GDM1 (cell line): ENCODE results near the gene PNPLA3.
"Not testable (repeated sequence)": the region's sequence is repeated elsewhere in the genome, so short reads cannot be mapped to it uniquely, and the experiment has no call there.

Experiments
- DNase-seq: peaks from one replicate; lab custom pipeline; 2025; lab: John Stamatoyannopoulos, UW

PNPLA3 gene

GRCh38 chr22:43890901-43891331 lies 32.7 kb upstream of the PNPLA3 start:
- no peak for DNase-seq

- DNase-seq, result no peak
Observed at GRCh38 chr22:43891360-43892182, 32.0 kb upstream of the PNPLA3 start, which contains the start of gene PNPLA5. Gene PNPLA5, minus strand, starts transcription at chr22:43892013. Its CDS starts 133 bp downstream, at chr22:43891880.

- DNase-seq, result no peak
Observed at GRCh38 chr22:43892183-43892894, 31.3 kb upstream of the PNPLA3 start.

- no peak for DNase-seq
Observed at GRCh38 chr22:43893266-43893665, 30.3 kb upstream of the PNPLA3 start.

GRCh38 chr22:43894122-43894521 lies 29.5 kb upstream of the PNPLA3 start:
- DNase-seq, result no peak

- DNase-seq, result no peak
Observed at GRCh38 chr22:43895986-43896645, 27.5 kb upstream of the PNPLA3 start.

- no peak for DNase-seq
Observed at GRCh38 chr22:43897751-43898261, 25.8 kb upstream of the PNPLA3 start.

- no peak for DNase-seq
Observed at GRCh38 chr22:43900206-43900605, 23.4 kb upstream of the PNPLA3 start.

GRCh38 chr22:43901976-43902643 lies 21.5 kb upstream of the PNPLA3 start:
- no peak for DNase-seq

GRCh38 chr22:43903033-43903432 lies 20.6 kb upstream of the PNPLA3 start:
- not testable (repeated sequence) for DNase-seq

GRCh38 chr22:43904412-43904811 lies 19.2 kb upstream of the PNPLA3 start:
- DNase-seq, result not testable (repeated sequence)

- no peak for DNase-seq
Observed at GRCh38 chr22:43905681-43906080, 17.9 kb upstream of the PNPLA3 start.

- DNase-seq, result no peak
Observed at GRCh38 chr22:43909708-43910107, 13.9 kb upstream of the PNPLA3 start.

- no peak for DNase-seq
Observed at GRCh38 chr22:43910178-43910695, 13.4 kb upstream of the PNPLA3 start.

- DNase-seq, result no peak
Observed at GRCh38 chr22:43911351-43911750, 12.3 kb upstream of the PNPLA3 start.

- no peak for DNase-seq
Observed at GRCh38 chr22:43917521-43917920, 6.1 kb upstream of the PNPLA3 start.

- no peak for DNase-seq
Observed at GRCh38 chr22:43919106-43919973, 4.3 kb upstream of the PNPLA3 start.

GRCh38 chr22:43921370-43921769 lies 2.2 kb upstream of the PNPLA3 start:
- no peak for DNase-seq

GRCh38 chr22:43922123-43922522 lies 1.5 kb upstream of the PNPLA3 start:
- DNase-seq, result no peak

- DNase-seq, result no peak
Observed at GRCh38 chr22:43923191-43923590, 414 bp upstream of the PNPLA3 start.

GRCh38 chr22:43924877-43925276 lies 1.3 kb downstream of the PNPLA3 start:
- no peak for DNase-seq
